ENCODE results near the gene TMEM141.
A peak's percentile ranks its signal among the peaks of the same experiment; 100 is the strongest.
"Not testable (repeated sequence)": the region's sequence is repeated elsewhere in the genome, so short reads cannot be mapped to it uniquely, and the experiment has no call there.

TMEM141 gene

GRCh38 chr9:136789523-136789937 is 1.6 kb upstream of the TMEM141 start:
- Histone ChIP-seq H3K4me1 (ENCODE audit: insufficient read depth, low read length) (peaks cover 9% of the 10 kb centered on the region; the same call in 1 of the 2 replicates), H3K9me3 (ENCODE audit: control insufficient read depth, insufficient read depth, low read length) (no peaks in the 10 kb centered on the region), H3K9ac (ENCODE audit: low read depth, low read length) (no peak overlapping the region), H3K36me3 (ENCODE audit: insufficient read depth, low read length) (no peaks in the 10 kb centered on the region)

GRCh38 chr9:136791516-136792276 is 552 bp downstream of the TMEM141 start:
- Histone ChIP-seq H3K4me1 (ENCODE audit: insufficient read depth, low read length) (peaks cover 17% of the 10 kb centered on the region), H3K9ac (ENCODE audit: low read depth, low read length) (peak overlapping the region; percentile 88), H3K9me3 (ENCODE audit: control insufficient read depth, insufficient read depth, low read length) (no peaks in the 10 kb centered on the region), H3K36me3 (ENCODE audit: insufficient read depth, low read length) (no peaks in the 10 kb centered on the region)

- Histone ChIP-seq H3K9me3 (ENCODE audit: control insufficient read depth, insufficient read depth, low read length) (no peaks in the 10 kb centered on the region), H3K9ac (ENCODE audit: low read depth, low read length) (no peak overlapping the region), H3K36me3 (ENCODE audit: insufficient read depth, low read length) (no peaks in the 10 kb centered on the region), H3K4me1 (ENCODE audit: insufficient read depth, low read length) (peaks cover 17% of the 10 kb centered on the region)
Observed at GRCh38 chr9:136792321-136793085, 1.4 kb downstream of the TMEM141 start.

- Histone ChIP-seq H3K9ac (ENCODE audit: low read depth, low read length) (no peak overlapping the region), H3K4me1 (ENCODE audit: insufficient read depth, low read length) (peaks cover 14% of the 10 kb centered on the region), H3K36me3 (ENCODE audit: insufficient read depth, low read length) (no peaks in the 10 kb centered on the region), H3K9me3 (ENCODE audit: control insufficient read depth, insufficient read depth, low read length) (no peaks in the 10 kb centered on the region)
Observed at GRCh38 chr9:136793086-136793946, 2.2 kb downstream of the TMEM141 start.

GRCh38 chr9:136794281-136794999 is 3.3 kb downstream of the TMEM141 start:
- Histone ChIP-seq H3K9me3 (ENCODE audit: control insufficient read depth, insufficient read depth, low read length) (no peaks in the 10 kb centered on the region), H3K9ac (ENCODE audit: low read depth, low read length) (no peak overlapping the region), H3K36me3 (ENCODE audit: insufficient read depth, low read length) (no peaks in the 10 kb centered on the region), H3K4me1 (ENCODE audit: insufficient read depth, low read length) (peaks cover 14% of the 10 kb centered on the region)

- Histone ChIP-seq H3K9me3 (ENCODE audit: control insufficient read depth, insufficient read depth, low read length) (no peaks in the 10 kb centered on the region), H3K9ac (ENCODE audit: low read depth, low read length) (no peak overlapping the region), H3K36me3 (ENCODE audit: insufficient read depth, low read length) (no peaks in the 10 kb centered on the region), H3K4me1 (ENCODE audit: insufficient read depth, low read length) (peaks cover 14% of the 10 kb centered on the region)
Observed at GRCh38 chr9:136795000-136795348, 3.8 kb downstream of the TMEM141 start.

GRCh38 chr9:136796238-136796774 is 5.2 kb downstream of the TMEM141 start, which contains the start of gene CCDC183:
Gene CCDC183 (plus strand): TSS chr9:136796338. CDS start chr9:136796398, 60 bp downstream.
- no peak within 1 kb of the TSS for H3K9ac ChIP-seq (ENCODE audit: low read depth, low read length)
- peaks cover 12% of the 10 kb centered on the region for H3K4me1 ChIP-seq (ENCODE audit: insufficient read depth, low read length)
- H3K36me3 ChIP-seq (ENCODE audit: insufficient read depth, low read length) = no peaks in the 10 kb centered on the region
- H3K9me3 ChIP-seq (ENCODE audit: control insufficient read depth, insufficient read depth, low read length) = no peaks in the 10 kb centered on the region

GRCh38 chr9:136796775-136797347 is 5.7 kb downstream of the TMEM141 start:
- H3K36me3 ChIP-seq (ENCODE audit: insufficient read depth, low read length); H3K9ac ChIP-seq (ENCODE audit: low read depth, low read length); H3K9me3 ChIP-seq (ENCODE audit: control insufficient read depth, insufficient read depth, low read length): not testable (repeated sequence)
- peaks cover 12% of the 10 kb centered on the region for H3K4me1 ChIP-seq (ENCODE audit: insufficient read depth, low read length)

- H3K36me3 ChIP-seq (ENCODE audit: insufficient read depth, low read length) = no peaks in the 10 kb centered on the region
- no peak overlapping the region for H3K9ac ChIP-seq (ENCODE audit: low read depth, low read length)
- no peaks in the 10 kb centered on the region for H3K9me3 ChIP-seq (ENCODE audit: control insufficient read depth, insufficient read depth, low read length)
- H3K4me1 ChIP-seq (ENCODE audit: insufficient read depth, low read length) = peaks cover 12% of the 10 kb centered on the region
Observed at GRCh38 chr9:136798708-136799078, 7.5 kb downstream of the TMEM141 start.

- no peaks in the 10 kb centered on the region for H3K9me3 ChIP-seq (ENCODE audit: control insufficient read depth, insufficient read depth, low read length)
- H3K36me3 ChIP-seq (ENCODE audit: insufficient read depth, low read length) = no peaks in the 10 kb centered on the region
- peak overlapping the region; percentile 68; the same call in 1 of the 2 replicates for H3K9ac ChIP-seq (ENCODE audit: low read depth, low read length)
- H3K4me1 ChIP-seq (ENCODE audit: insufficient read depth, low read length) = peaks cover 12% of the 10 kb centered on the region
Observed at GRCh38 chr9:136799079-136799853, 8.1 kb downstream of the TMEM141 start.

GRCh38 chr9:136799854-136800657 is 8.9 kb downstream of the TMEM141 start:
- H3K4me1 ChIP-seq (ENCODE audit: insufficient read depth, low read length) = peaks cover 12% of the 10 kb centered on the region
- H3K9ac ChIP-seq (ENCODE audit: low read depth, low read length) = peak overlapping the region; percentile 80
- no peaks in the 10 kb centered on the region for H3K36me3 ChIP-seq (ENCODE audit: insufficient read depth, low read length)
- H3K9me3 ChIP-seq (ENCODE audit: control insufficient read depth, insufficient read depth, low read length) = no peaks in the 10 kb centered on the region

- Histone ChIP-seq H3K4me1 (ENCODE audit: insufficient read depth, low read length) (peaks cover 4% of the 10 kb centered on the region; the same call in 1 of the 2 replicates), H3K36me3 (ENCODE audit: insufficient read depth, low read length) (no peaks in the 10 kb centered on the region), H3K9me3 (ENCODE audit: control insufficient read depth, insufficient read depth, low read length) (no peaks in the 10 kb centered on the region), H3K9ac (ENCODE audit: low read depth, low read length) (no peak overlapping the region)
Observed at GRCh38 chr9:136802321-136802720, 11.2 kb downstream of the TMEM141 start.
